ENCODE measurements around the gene ICOS.
"Not testable (repeated sequence)": the region's sequence is repeated elsewhere in the genome, so short reads cannot be mapped to it uniquely, and the experiment has no call there.

Gene ICOS

DNA sequence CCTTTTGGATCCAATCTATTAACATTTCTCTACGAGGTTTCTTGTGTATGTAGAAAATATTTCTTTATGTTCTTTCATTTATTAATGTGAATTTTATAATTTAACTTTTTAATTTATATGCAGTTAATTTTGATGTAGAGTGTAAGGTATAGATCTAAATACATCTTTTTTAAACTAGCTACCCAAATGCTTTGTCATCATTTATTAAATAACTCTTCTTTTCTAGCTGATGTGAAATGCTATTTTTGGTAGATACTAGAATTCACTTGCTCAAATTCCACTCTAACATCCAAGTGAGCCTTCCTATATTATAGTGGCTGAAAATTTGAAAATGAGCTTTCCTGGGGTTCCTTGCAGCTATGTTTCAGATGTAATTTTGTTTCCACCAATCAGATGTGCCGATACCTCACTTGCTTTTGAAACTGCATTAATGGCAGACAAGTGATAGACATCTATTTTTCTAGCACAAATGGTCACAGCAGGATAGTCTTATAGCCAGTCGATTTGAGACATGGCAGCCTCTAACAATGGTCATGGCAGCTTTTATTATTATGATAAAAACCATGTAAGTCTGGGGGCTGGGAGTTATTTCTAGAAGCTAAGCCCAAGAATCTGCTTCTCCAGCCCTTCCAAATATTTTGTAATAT is 10.9 kb upstream of the ICOS start:
- H3K4me1 ChIP-seq (ENCODE audit: insufficient read depth, poor library complexity, severe bottlenecking) = no peaks in the 10 kb centered on the region
- no peaks in the 10 kb centered on the region for H3K9me3 ChIP-seq (ENCODE audit: severe bottlenecking)
- H3K27me3 ChIP-seq (ENCODE audit: insufficient read depth, poor library complexity, severe bottlenecking) = no peaks in the 10 kb centered on the region
- TF ChIP-seq, protein P1, sequence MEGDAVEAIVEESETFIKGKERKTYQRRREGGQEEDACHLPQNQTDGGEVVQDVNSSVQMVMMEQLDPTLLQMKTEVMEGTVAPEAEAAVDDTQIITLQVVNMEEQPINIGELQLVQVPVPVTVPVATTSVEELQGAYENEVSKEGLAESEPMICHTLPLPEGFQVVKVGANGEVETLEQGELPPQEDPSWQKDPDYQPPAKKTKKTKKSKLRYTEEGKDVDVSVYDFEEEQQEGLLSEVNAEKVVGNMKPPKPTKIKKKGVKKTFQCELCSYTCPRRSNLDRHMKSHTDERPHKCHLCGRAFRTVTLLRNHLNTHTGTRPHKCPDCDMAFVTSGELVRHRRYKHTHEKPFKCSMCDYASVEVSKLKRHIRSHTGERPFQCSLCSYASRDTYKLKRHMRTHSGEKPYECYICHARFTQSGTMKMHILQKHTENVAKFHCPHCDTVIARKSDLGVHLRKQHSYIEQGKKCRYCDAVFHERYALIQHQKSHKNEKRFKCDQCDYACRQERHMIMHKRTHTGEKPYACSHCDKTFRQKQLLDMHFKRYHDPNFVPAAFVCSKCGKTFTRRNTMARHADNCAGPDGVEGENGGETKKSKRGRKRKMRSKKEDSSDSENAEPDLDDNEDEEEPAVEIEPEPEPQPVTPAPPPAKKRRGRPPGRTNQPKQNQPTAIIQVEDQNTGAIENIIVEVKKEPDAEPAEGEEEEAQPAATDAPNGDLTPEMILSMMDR (IDR thresholded peaks at IDR 0.05; ENCODE audit: poor library complexity, severe bottlenecking) = no peak
- no peak for ATAC-seq (ENCODE audit: low read depth)
- no peaks in the 10 kb centered on the region for H3K36me3 ChIP-seq (ENCODE audit: low read depth)
- no peak overlapping the region for H3K4me3 ChIP-seq (ENCODE audit: severe bottlenecking)
- H3K27ac ChIP-seq (ENCODE audit: poor library complexity, severe bottlenecking) = no peak overlapping the region
- DNase-seq (ENCODE audit: low spot score) = no peak

- Histone ChIP-seq H3K4me3 (ENCODE audit: severe bottlenecking) (no peak overlapping the region), H3K4me1 (ENCODE audit: insufficient read depth, poor library complexity, severe bottlenecking) (no peaks in the 10 kb centered on the region), H3K9me3 (ENCODE audit: severe bottlenecking) (no peaks in the 10 kb centered on the region), H3K36me3 (ENCODE audit: low read depth) (no peaks in the 10 kb centered on the region), H3K27ac (ENCODE audit: poor library complexity, severe bottlenecking) (no peak overlapping the region), H3K27me3 (ENCODE audit: insufficient read depth, poor library complexity, severe bottlenecking) (no peaks in the 10 kb centered on the region)
- TF ChIP-seq, protein P1 (IDR thresholded peaks at IDR 0.05; ENCODE audit: poor library complexity, severe bottlenecking) = peak; percentile 51
- DNase-seq (ENCODE audit: low spot score) (no peak), ATAC-seq (ENCODE audit: low read depth) (no peak)
Observed at GRCh38 chr2:203928849-203929248, 7.7 kb upstream of the ICOS start.

GRCh38 chr2:203931262-203931661 is 5.3 kb upstream of the ICOS start:
- not testable (repeated sequence) for ATAC-seq (ENCODE audit: low read depth); H3K9me3 ChIP-seq (ENCODE audit: severe bottlenecking); H3K36me3 ChIP-seq (ENCODE audit: low read depth); H3K27ac ChIP-seq (ENCODE audit: poor library complexity, severe bottlenecking); DNase-seq (ENCODE audit: low spot score); H3K27me3 ChIP-seq (ENCODE audit: insufficient read depth, poor library complexity, severe bottlenecking); H3K4me1 ChIP-seq (ENCODE audit: insufficient read depth, poor library complexity, severe bottlenecking); H3K4me3 ChIP-seq (ENCODE audit: severe bottlenecking)

DNA sequence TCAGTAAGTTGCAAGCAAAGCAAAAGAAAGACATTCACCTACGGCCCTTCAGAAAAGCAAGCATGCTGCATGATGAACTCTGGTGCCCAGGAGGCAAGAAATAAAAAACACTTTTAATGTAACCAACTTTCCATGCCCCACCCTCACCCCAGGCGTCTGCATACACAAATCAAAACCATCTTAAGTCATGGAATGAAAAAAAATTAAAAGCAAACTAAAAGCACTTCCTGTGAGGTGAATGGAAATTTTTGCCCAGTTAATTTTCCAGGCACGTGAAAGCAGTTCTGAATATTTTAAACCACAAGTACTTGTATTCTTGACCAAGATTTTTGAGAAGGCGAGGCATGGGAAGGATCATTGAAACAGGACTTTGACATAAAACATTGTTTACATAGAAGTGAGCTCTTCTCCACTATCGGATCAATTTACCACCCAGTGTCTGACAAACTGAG is 2.5 kb upstream of the ICOS start:
- Histone ChIP-seq H3K27ac (ENCODE audit: poor library complexity, severe bottlenecking) (no peak overlapping the region), H3K4me1 (ENCODE audit: insufficient read depth, poor library complexity, severe bottlenecking) (no peaks in the 10 kb centered on the region), H3K4me3 (ENCODE audit: severe bottlenecking) (no peak overlapping the region), H3K36me3 (ENCODE audit: low read depth) (no peaks in the 10 kb centered on the region), H3K9me3 (ENCODE audit: severe bottlenecking) (no peaks in the 10 kb centered on the region), H3K27me3 (ENCODE audit: insufficient read depth, poor library complexity, severe bottlenecking) (no peaks in the 10 kb centered on the region)
- DNase-seq (ENCODE audit: low spot score) (no peak), ATAC-seq (ENCODE audit: low read depth) (no peak)
- TF ChIP-seq, protein P1 (IDR thresholded peaks at IDR 0.05; ENCODE audit: poor library complexity, severe bottlenecking) = no peak

GRCh38 chr2:203934711-203935438 is 1.7 kb upstream of the ICOS start:
- Histone ChIP-seq H3K27ac (ENCODE audit: poor library complexity, severe bottlenecking) (no peak overlapping the region), H3K36me3 (ENCODE audit: low read depth) (no peaks in the 10 kb centered on the region), H3K27me3 (ENCODE audit: insufficient read depth, poor library complexity, severe bottlenecking) (no peaks in the 10 kb centered on the region), H3K9me3 (ENCODE audit: severe bottlenecking) (no peaks in the 10 kb centered on the region), H3K4me1 (ENCODE audit: insufficient read depth, poor library complexity, severe bottlenecking) (no peaks in the 10 kb centered on the region), H3K4me3 (ENCODE audit: severe bottlenecking) (no peak overlapping the region)
- no peak for ATAC-seq (ENCODE audit: low read depth)
- TF ChIP-seq, protein P1 (IDR thresholded peaks at IDR 0.05; ENCODE audit: poor library complexity, severe bottlenecking) = no peak
- no peak for DNase-seq (ENCODE audit: low spot score)

Measured in RWPE2 (cell line).